Coronary artery (tissue), 2 donors: ENCODE measurements around the gene CNN1.

ENCODE experiments used
- DNase-seq: peaks from one replicate; pipeline ENCODE4 v3.0.0-alpha.2; 2017; ENCODE audit warnings: low spot score
- H3K27ac ChIP-seq, 2 donors: fragments of 200-600 bp; sonication (generic); one replicate each; pipeline ENCODE4 v1.5.1; 2016 to 2019
- H3K4me3 ChIP-seq: fragments of 200-600 bp; sonication (generic); 2 replicates; pipeline ENCODE4 v1.5.1; 2016; ENCODE audit warnings: mild to moderate bottlenecking, moderate library complexity
- CTCF ChIP-seq: fragments of 200-600 bp; sonication (generic); IDR thresholded peaks from one replicate; pipeline ENCODE4 v1.5.1; 2019; ENCODE audit warnings: antibody characterized with exemption

The CNN1 gene

GRCh38 chr19:11578258-11579142, 39.8 kb downstream of the CNN1 start:
- no peak for DNase-seq
- peak overlapping the region; percentile 64 for H3K4me3 ChIP-seq
- no peak for TF ChIP-seq CTCF
- peak overlapping the region in 1 of 2 donors; percentile 26 for H3K27ac ChIP-seq

- no peak for DNase-seq
- no peak for TF ChIP-seq CTCF
- H3K27ac ChIP-seq, result no peak overlapping the region
- H3K4me3 ChIP-seq, result no peak overlapping the region
Measured at GRCh38 chr19:11580116-11580515, 41.5 kb downstream of the CNN1 start.

GRCh38 chr19:11581740-11582139, 43.1 kb downstream of the CNN1 start:
- no peak for DNase-seq
- Histone ChIP-seq H3K4me3 (no peak overlapping the region), H3K27ac (no peak overlapping the region)
- no peak for TF ChIP-seq CTCF

GRCh38 chr19:11586331-11586730, 47.7 kb downstream of the CNN1 start:
- DNase-seq, result no peak
- Histone ChIP-seq H3K4me3 (no peak overlapping the region), H3K27ac (no peak overlapping the region)
- no peak for TF ChIP-seq CTCF

- no peak for DNase-seq
- Histone ChIP-seq H3K4me3 (no peak overlapping the region), H3K27ac (no peak overlapping the region)
- TF ChIP-seq CTCF, result peak; percentile 66
Measured at GRCh38 chr19:11587302-11587974, 48.8 kb downstream of the CNN1 start.

- H3K27ac ChIP-seq, result no peak overlapping the region
- no peak for TF ChIP-seq CTCF
- DNase-seq, result no peak
- H3K4me3 ChIP-seq, result no peak overlapping the region
Measured at GRCh38 chr19:11587975-11588631, 49.5 kb downstream of the CNN1 start.
